Measurements from ENCODE around the gene HCRT. TPM values are rescaled to one million over a fixed set of nuclear protein-coding genes. Genes with fewer than 3 reads are reported as not detected.

HCRT gene
- total RNA-seq, 1 experiment from 2014 or later = not detected

- DNase-seq (ENCODE audit: low read depth) = no peak
Measured at GRCh38 chr17:42180411-42180921, 4.8 kb downstream of the HCRT start.

DNA sequence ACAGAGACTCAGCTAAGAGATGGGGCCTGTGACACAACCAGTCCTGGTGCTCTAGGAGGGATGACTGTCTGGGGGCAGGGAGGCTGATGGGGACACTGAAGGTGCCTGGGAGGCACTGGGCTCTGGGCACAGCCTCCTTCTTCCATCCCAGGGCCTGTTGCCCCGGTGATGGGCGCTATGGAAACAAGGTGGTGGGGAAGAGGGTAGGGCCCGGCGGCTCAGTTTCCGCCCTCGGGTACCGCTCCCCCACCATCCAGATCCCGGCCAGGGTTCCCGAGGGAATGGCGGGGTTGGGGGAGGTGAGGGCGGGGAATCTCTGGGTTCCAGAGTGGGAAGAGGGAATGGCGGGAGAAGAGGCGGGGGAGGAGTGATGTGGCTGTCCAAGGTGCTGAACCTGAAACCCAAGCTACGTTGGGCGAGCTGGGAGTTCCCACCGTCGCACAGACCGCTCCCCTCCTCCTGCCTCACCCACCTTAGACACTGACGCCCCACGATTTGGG lies 5.3 kb downstream of the HCRT start:
- DNase-seq (ENCODE audit: low read depth) = peak; percentile 17

- DNase-seq (ENCODE audit: low read depth) = no peak
Measured at GRCh38 chr17:42179335-42179734, 5.9 kb downstream of the HCRT start.

DNA sequence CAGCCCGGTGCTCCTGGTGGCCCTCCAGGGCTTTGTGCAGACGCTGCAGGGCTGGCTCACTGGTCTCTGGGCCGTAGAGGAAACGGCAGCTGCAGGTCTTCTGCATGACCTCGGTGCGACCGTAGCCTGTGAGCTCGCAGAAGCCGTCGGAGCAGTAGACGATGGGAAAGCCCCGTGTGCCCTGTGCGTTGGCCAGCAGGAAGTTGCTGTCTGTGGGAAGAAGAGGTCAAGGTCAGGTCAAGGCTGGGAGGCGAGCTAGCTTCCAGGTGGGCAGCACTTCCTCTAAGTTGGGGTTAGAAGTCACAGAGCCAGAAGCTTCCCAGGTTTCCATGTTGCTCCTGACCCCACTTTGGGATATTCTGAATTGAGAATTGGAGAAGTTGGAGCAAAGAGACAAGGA lies 6.4 kb downstream of the HCRT start:
- no peak for DNase-seq (ENCODE audit: low read depth)

DNA sequence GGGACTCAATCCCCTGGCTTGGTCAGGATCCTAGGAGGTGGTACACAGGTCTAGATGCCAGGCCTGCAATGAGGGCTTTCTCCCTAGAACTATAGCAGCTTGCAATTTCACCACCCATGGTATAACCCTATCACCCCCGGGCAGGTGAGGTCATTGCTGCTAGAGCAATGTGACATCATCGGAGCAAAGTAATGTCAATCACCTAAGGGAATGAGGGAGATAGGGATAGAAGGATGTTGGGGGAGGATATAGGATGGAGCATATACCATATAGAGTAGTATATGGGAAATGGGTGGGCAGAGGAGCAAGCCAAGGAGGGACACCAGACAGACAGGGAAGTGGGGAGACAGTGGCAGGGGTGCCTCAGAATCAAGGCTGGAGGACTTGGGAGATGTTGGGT lies 7.6 kb downstream of the HCRT start:
- DNase-seq (ENCODE audit: low read depth) = no peak

DNA sequence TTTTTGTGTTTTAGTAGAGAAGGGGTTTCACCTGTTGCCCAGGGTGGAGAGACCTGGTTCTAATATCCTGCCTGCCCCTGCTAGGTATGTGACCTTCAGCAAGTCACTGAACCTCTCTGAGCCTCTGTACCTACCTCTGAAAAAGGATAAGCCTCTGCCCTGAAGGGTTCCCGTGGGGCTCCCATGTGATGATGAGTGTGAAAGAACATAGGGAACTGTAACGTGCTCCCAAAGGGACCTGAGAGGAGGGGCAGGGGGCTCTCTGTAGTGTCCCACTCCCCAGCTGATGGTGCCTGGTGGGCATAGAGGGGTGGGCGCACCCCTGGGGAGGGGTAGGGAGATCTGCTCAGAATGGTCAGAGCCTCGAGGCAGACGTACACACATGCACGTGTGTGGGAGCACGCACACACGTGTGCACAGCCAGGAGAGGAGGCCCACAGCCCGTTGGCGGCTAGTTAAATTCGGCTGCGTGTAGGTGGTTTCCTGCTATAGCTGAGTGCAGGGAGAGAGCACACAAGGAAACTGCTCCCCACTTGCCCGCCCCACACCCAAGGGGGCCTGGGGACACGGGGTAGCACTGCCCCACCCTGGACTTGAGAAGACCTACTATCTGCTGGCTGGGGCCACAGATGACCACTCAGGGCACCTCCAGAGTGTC lies 11.0 kb downstream of the HCRT start:
- no peak for DNase-seq (ENCODE audit: low read depth)

DNA sequence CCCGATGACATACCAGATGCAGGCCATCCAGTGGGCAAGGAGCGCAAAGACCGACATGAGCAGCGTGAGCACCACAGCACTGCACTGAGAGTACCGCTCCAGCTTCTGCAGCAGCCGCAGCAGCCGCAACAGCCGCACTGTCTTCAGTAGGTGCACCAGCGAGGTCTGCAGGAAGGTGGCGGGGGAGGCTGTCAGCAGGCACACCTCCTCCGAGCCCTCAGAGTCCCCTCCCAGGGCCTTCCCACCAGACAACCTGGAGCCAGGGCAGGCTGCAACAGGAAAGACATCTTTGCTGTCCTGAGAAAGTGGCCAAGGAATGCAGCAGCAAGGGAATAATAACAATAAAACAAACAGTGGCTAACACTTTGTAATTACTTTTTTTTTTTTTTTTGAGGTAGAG lies 13.4 kb downstream of the HCRT start:
- DNase-seq (ENCODE audit: low read depth) = no peak

GRCh38 chr17:42169351-42169750 lies 15.9 kb downstream of the HCRT start:
- no peak for DNase-seq (ENCODE audit: low read depth)

- no peak for DNase-seq (ENCODE audit: low read depth)
Measured at GRCh38 chr17:42167807-42168206, 17.4 kb downstream of the HCRT start.

DNA sequence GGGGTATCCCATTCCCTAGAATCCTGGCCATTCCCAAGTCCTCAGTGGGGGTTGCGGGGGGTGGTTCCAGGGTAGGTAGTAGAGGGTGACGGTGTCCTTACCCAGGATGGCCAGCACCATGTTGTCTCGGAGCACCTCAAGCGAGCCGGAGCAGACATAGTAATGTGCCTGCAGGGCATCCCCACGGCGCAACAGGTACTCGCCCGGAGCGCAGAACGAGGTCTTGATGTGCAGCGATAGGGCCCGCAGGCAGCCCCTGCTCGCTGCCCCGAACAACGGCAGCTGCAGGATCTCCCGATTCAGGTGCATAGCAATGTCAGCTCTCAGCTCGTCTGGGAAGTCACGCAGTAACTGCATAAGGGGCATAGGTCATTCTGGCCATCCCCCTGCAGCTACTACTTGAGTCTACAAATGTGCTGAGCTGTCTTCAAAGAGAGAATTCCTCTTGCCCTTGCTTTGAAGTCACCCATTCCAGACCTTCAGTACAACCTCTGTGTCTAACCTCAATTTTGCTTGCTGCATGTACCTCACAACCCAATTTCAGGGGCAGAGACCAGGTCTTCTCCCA lies 19.0 kb downstream of the HCRT start:
- no peak for DNase-seq (ENCODE audit: low read depth)

DNA sequence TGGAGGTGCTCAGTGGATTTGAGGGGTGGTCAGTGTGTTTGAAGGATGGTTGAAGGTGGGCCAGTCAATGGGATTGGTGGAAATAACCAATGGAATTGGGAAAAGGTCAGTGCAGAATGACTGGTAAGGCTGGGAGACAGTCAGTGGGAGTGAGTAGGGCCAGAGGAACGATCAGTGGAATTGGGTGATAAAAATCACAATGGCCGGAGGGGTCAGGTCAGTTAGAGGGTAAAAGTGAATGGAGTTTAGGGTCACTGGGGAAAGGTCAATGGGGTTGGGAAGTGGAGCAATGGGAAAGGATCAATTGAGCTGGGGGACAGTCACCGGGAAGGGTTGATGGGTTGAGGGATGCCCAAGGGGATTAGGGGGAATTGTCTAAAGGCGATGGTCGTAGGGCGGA lies 19.5 kb downstream of the HCRT start:
- DNase-seq (ENCODE audit: low read depth) = no peak

GRCh38 chr17:42163696-42164407 lies 21.4 kb downstream of the HCRT start:
- no peak for DNase-seq (ENCODE audit: low read depth)

- no peak for DNase-seq (ENCODE audit: low read depth)
Measured at GRCh38 chr17:42163113-42163512, 22.1 kb downstream of the HCRT start.

- DNase-seq (ENCODE audit: low read depth) = no peak
Measured at GRCh38 chr17:42160531-42160910, 24.7 kb downstream of the HCRT start.

- no peak for DNase-seq (ENCODE audit: low read depth)
Measured at GRCh38 chr17:42159796-42160530, 25.3 kb downstream of the HCRT start.

DNA sequence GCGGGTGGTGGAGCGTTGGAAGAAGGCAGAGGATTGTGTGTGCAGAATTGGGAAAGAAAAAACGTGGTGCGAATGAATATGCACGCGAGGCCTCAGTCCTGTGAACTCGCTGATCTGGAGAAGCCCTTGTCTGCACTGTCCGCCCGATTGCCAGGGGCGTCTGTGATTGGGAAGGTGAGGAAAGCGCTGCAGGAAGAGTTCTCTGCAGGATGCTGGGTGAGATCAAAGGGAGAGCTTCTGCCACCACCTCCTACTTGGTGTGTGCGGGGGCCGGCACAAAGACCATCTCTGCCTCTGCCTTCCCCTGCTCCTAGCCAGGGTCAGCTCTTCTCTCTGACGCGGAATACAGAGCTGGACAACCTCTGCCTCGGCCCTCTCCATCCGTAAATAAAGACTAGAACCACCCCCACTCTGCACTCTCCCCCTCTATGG lies 29.6 kb downstream of the HCRT start:
- no peak for DNase-seq (ENCODE audit: low read depth)

- no peak for DNase-seq (ENCODE audit: low read depth)
Measured at GRCh38 chr17:42153919-42154742, 31.1 kb downstream of the HCRT start.

- no peak for DNase-seq (ENCODE audit: low read depth)
Measured at GRCh38 chr17:42146911-42147607, 38.2 kb downstream of the HCRT start.

DNA sequence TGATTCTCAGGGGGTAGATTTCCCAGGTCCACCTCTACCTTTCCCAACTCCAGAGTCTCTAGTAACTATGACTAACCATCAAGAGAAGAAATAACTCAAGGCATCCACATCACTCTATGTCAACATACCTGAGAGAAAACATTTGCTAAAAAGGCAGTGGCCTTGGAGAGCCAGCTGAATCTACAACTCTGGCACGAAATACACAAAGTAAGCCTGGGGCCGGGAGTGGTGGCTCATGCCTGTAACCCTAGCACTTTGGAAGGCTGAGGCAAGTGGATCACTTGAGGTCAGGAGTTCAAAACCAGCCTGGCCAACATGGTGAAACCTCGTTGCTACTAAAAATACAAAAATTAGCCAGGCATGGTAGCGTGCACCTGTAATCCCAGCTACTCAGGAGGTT lies 42.1 kb downstream of the HCRT start:
- DNase-seq (ENCODE audit: low read depth) = peak; percentile 62

GRCh38 chr17:42142371-42142896 lies 42.8 kb downstream of the HCRT start:
- DNase-seq (ENCODE audit: low read depth) = peak; percentile 86

All from LHCN-M2 (cell line).